HepG2 (cell line): ENCODE data around the gene FXN. TPM values are rescaled to one million over a fixed set of nuclear protein-coding genes. Genes with fewer than 3 reads are reported as not detected.

Source experiments
- AGO1 ChIP-seq: fragments of 200-400 bp; formaldehyde crosslinking; IDR thresholded peaks from 2 replicates; pipeline ENCODE4 v1.6.1; 2017; ENCODE audit warnings: mild to moderate bottlenecking, low read depth, low read length, moderate library complexity; ENCODE audit not compliant: poor library complexity, severe bottlenecking
- CREB3 ChIP-seq: sonication (generic); formaldehyde crosslinking; IDR thresholded peaks from 2 replicates; pipeline ENCODE4 v1.5.0; 2020; ENCODE audit warnings: missing genetic modification reagents
- FOXA3 ChIP-seq: IDR thresholded peaks from 2 replicates; pipeline ENCODE4 v1.6.1; 2016; ENCODE audit warnings: missing genetic modification reagents, missing compliant biosample characterization
- KLF11 ChIP-seq: IDR thresholded peaks from 2 replicates; pipeline ENCODE4 v1.6.1; 2016; ENCODE audit warnings: missing compliant biosample characterization
- LCORL ChIP-seq, 2 experiments: fragments of 450-650 bp in 1 of 2; sonication (generic) in 1 of 2; formaldehyde crosslinking in 1 of 2; IDR thresholded peaks; 2 replicates each; pipeline versions ENCODE4 v1.5.0 to v1.6.1; 2017 to 2020; ENCODE audit warnings: antibody characterized with exemption in 1 of 2, missing genetic modification reagents in 1 of 2
- NKX3-1 ChIP-seq: sonication (generic); formaldehyde crosslinking; IDR thresholded peaks from 2 replicates; pipeline ENCODE4 v1.5.0; 2020; ENCODE audit warnings: missing genetic modification reagents
- NONO ChIP-seq, 2 experiments: fragments of 450-650 bp in 1 of 2; sonication (generic) in 1 of 2; formaldehyde crosslinking in 1 of 2; IDR thresholded peaks in 1 of 2; conservative IDR thresholded peaks in 1 of 2; 2 replicates each; pipeline versions ENCODE4 v1.6.1 to v1.8.0; 2017 to 2022; ENCODE audit warnings: mild to moderate bottlenecking in 1 of 2, missing genetic modification reagents in 1 of 2, moderate library complexity in 1 of 2
- PHF21A ChIP-seq: sonication (generic); formaldehyde crosslinking; IDR thresholded peaks from 2 replicates; pipeline ENCODE4 v1.5.0; 2020; ENCODE audit warnings: mild to moderate bottlenecking, missing genetic modification reagents
- POLR2AphosphoS2 ChIP-seq: IDR thresholded peaks from 2 replicates; pipeline ENCODE4 v1.6.1; 2011; ENCODE audit warnings: low read depth, low read length, improper control_type of control experiment
- RFX3 ChIP-seq: IDR thresholded peaks from 2 replicates; pipeline ENCODE4 v1.6.1; 2016; ENCODE audit warnings: missing biosample characterization, missing genetic modification reagents
- SMAD1 ChIP-seq: sonication (generic); formaldehyde crosslinking; IDR thresholded peaks from 2 replicates; pipeline ENCODE4 v1.4.0; 2020; ENCODE audit warnings: missing genetic modification reagents, low read depth, mild to moderate bottlenecking, borderline replicate concordance
- YEATS4 ChIP-seq: sonication (generic); formaldehyde crosslinking; IDR thresholded peaks from 2 replicates; pipeline ENCODE4 v1.4.0; 2020; ENCODE audit warnings: missing genetic modification reagents, borderline replicate concordance
- ZNF121 ChIP-seq: sonication (generic); formaldehyde crosslinking; IDR thresholded peaks from 2 replicates; pipeline ENCODE4 v1.5.0; 2020; ENCODE audit warnings: mild to moderate bottlenecking, missing genetic modification reagents
- ZNF24 ChIP-seq: fragments of 450-650 bp; IDR thresholded peaks from 2 replicates; pipeline ENCODE4 v1.6.1; 2017; ENCODE audit warnings: antibody characterized with exemption, mild to moderate bottlenecking
- ZNF777 ChIP-seq: sonication (generic); formaldehyde crosslinking; IDR thresholded peaks from 2 replicates; pipeline ENCODE4 v1.4.0; 2020; ENCODE audit warnings: missing genetic modification reagents
- ZNF782 ChIP-seq: sonication (generic); formaldehyde crosslinking; IDR thresholded peaks from 2 replicates; pipeline ENCODE4 v1.4.0; 2020; ENCODE audit warnings: missing genetic modification reagents, mild to moderate bottlenecking, borderline replicate concordance
- ZNF891 ChIP-seq: sonication (generic); formaldehyde crosslinking; IDR thresholded peaks from 2 replicates; pipeline ENCODE4 v1.5.0; 2020; ENCODE audit warnings: mild to moderate bottlenecking, missing genetic modification reagents
- polyA plus RNA-seq, 8 experiments: library from polyadenylated mRNA; depleted of rRNA in 3 of 8; stranded (reverse) in 7 of 8; unstranded in 1 of 8; fragments of >200 nt; fragmentation: Illumina TruSeq in 4 of 8; extraction: Trizol in 4 of 8; gene quantifications; 2 replicates each; pipeline versions ENCODE4 v1.2.1 to v1.2.3, GENCODE V29; 2011 to 2016; ENCODE audit warnings: low read depth in 4 of 8, missing spikeins in 1 of 8, mixed read lengths in 1 of 8; ENCODE audit not compliant: insufficient read depth in 1 of 8
- total RNA-seq, 5 experiments: library from RNA; depleted of rRNA; stranded (reverse); fragments of >200 nt; fragmentation: Illumina TruSeq; extraction: Trizol; gene quantifications; 2 replicates each; pipeline ENCODE4 v1.2.3, GENCODE V29; 2016; ENCODE audit warnings: low read depth in 1 of 5
- TF ChIP-seq, protein P1 (sequence below): sonication (generic); formaldehyde crosslinking; IDR thresholded peaks from 2 replicates; pipeline ENCODE4 v1.5.0; 2020; ENCODE audit warnings: mild to moderate bottlenecking, missing genetic modification reagents, moderate library complexity
- TF ChIP-seq, protein P2 (sequence below): sonication (generic); formaldehyde crosslinking; IDR thresholded peaks from 2 replicates; pipeline ENCODE4 v1.4.0; 2020; ENCODE audit warnings: missing genetic modification reagents
- TF ChIP-seq, protein P3 (sequence below): sonication (generic); formaldehyde crosslinking; conservative IDR thresholded peaks from 2 replicates; pipeline ENCODE4 v1.4.0; 2020; ENCODE audit warnings: missing genetic modification reagents

Gene FXN
- total and polyA plus RNA-seq, 2 of the 13 experiments (the other 11 are each of a cell fraction or from before 2014, with no cell fraction given), result 24.1 to 26.0 TPM

- TF ChIP-seq YEATS4 (CRISPR knock-in tag) (peak; percentile 91), ZNF121 (CRISPR knock-in tag) (0 out of 2 replicates have a peak, but pooled peaks have one; percentile 54), ZNF777 (peak; percentile 74; the same call in 1 of the 2 replicates), POLR2AphosphoS2 (no peak; the same call in 1 of the 2 replicates), AGO1 (no peak), ZNF24 (peak; percentile 29; the same call in 1 of the 2 replicates), ZNF782 (peak; percentile 71; the same call in 1 of the 2 replicates), FOXA3 (CRISPR knock-in tag) (peak; percentile 61; the same call in 1 of the 2 replicates), NKX3-1 (CRISPR knock-in tag) (peak; percentile 84), LCORL (IDR thresholded peaks at IDR 0.05) (no peak), LCORL (CRISPR knock-in tag; IDR thresholded peaks at IDR 0.05) (peak; percentile 37; the same call in 1 of the 2 replicates), RFX3 (CRISPR knock-in tag) (no peak), CREB3 (CRISPR knock-in tag) (0 out of 2 replicates have a peak, but pooled peaks have one; percentile 42), ZNF891 (CRISPR knock-in tag) (peak; percentile 34; the same call in 1 of the 2 replicates), NONO (IDR thresholded peaks at IDR 0.05) (no peak), NONO (CRISPR knock-in tag; conservative IDR thresholded peaks at IDR 0.05) (peak; percentile 83), SMAD1 (CRISPR knock-in tag) (peak; percentile 32; the same call in 1 of the 2 replicates), KLF11 (CRISPR knock-in tag) (no peak), PHF21A (CRISPR knock-in tag) (peak; percentile 27; the same call in 1 of the 2 replicates)
- TF ChIP-seq, protein P1, sequence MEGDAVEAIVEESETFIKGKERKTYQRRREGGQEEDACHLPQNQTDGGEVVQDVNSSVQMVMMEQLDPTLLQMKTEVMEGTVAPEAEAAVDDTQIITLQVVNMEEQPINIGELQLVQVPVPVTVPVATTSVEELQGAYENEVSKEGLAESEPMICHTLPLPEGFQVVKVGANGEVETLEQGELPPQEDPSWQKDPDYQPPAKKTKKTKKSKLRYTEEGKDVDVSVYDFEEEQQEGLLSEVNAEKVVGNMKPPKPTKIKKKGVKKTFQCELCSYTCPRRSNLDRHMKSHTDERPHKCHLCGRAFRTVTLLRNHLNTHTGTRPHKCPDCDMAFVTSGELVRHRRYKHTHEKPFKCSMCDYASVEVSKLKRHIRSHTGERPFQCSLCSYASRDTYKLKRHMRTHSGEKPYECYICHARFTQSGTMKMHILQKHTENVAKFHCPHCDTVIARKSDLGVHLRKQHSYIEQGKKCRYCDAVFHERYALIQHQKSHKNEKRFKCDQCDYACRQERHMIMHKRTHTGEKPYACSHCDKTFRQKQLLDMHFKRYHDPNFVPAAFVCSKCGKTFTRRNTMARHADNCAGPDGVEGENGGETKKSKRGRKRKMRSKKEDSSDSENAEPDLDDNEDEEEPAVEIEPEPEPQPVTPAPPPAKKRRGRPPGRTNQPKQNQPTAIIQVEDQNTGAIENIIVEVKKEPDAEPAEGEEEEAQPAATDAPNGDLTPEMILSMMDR (CRISPR knock-in tag), result peak; percentile 96
- TF ChIP-seq, protein P2, sequence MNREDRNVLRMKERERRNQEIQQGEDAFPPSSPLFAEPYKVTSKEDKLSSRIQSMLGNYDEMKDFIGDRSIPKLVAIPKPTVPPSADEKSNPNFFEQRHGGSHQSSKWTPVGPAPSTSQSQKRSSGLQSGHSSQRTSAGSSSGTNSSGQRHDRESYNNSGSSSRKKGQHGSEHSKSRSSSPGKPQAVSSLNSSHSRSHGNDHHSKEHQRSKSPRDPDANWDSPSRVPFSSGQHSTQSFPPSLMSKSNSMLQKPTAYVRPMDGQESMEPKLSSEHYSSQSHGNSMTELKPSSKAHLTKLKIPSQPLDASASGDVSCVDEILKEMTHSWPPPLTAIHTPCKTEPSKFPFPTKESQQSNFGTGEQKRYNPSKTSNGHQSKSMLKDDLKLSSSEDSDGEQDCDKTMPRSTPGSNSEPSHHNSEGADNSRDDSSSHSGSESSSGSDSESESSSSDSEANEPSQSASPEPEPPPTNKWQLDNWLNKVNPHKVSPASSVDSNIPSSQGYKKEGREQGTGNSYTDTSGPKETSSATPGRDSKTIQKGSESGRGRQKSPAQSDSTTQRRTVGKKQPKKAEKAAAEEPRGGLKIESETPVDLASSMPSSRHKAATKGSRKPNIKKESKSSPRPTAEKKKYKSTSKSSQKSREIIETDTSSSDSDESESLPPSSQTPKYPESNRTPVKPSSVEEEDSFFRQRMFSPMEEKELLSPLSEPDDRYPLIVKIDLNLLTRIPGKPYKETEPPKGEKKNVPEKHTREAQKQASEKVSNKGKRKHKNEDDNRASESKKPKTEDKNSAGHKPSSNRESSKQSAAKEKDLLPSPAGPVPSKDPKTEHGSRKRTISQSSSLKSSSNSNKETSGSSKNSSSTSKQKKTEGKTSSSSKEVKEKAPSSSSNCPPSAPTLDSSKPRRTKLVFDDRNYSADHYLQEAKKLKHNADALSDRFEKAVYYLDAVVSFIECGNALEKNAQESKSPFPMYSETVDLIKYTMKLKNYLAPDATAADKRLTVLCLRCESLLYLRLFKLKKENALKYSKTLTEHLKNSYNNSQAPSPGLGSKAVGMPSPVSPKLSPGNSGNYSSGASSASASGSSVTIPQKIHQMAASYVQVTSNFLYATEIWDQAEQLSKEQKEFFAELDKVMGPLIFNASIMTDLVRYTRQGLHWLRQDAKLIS, result 0 out of 2 replicates have a peak, but pooled peaks have one; percentile 7
- TF ChIP-seq, protein P3, sequence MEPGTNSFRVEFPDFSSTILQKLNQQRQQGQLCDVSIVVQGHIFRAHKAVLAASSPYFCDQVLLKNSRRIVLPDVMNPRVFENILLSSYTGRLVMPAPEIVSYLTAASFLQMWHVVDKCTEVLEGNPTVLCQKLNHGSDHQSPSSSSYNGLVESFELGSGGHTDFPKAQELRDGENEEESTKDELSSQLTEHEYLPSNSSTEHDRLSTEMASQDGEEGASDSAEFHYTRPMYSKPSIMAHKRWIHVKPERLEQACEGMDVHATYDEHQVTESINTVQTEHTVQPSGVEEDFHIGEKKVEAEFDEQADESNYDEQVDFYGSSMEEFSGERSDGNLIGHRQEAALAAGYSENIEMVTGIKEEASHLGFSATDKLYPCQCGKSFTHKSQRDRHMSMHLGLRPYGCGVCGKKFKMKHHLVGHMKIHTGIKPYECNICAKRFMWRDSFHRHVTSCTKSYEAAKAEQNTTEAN (CRISPR knock-in tag), result peak; percentile 86
These were observed at the start of gene FXN (continued) for GRCh38 chr9:69035438-69036308.
